ENCODE measurements around the gene FAM180A.
A peak's percentile ranks its signal among the peaks of the same experiment; 100 is the strongest.
"Not testable (repeated sequence)": the region's sequence is repeated elsewhere in the genome, so short reads cannot be mapped to it uniquely, and the experiment has no call there.

Gene FAM180A

DNA sequence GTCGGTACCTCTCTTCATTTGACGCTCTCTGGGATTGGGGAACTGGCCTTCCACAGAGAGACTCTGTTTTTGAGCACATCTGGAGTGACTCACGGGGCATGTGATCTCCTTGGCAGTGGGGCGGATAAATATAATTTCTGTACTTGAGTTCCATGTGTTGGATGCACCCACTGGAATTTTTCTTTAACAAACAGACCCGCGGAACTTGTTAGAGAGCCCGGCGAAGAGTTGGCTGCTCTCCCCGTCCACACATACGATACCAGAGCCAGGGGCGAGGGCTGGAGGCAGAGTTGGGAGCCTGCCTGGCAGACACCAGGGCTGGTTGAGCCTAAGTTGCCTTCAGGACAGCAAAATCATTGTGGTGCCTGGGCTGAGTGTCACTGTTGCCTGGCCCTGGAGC is at the start of gene FAM180A:
Gene FAM180A, minus strand, starts transcription at position 44 of the 400 bp plus-strand sequence. CDS start 233 bp downstream, outside the sequence.
- no peak for DNase-seq

- peak; percentile 99 for DNase-seq
Observed at GRCh38 chr7:135798095-135798494, 49.5 kb upstream of the FAM180A start.

DNA sequence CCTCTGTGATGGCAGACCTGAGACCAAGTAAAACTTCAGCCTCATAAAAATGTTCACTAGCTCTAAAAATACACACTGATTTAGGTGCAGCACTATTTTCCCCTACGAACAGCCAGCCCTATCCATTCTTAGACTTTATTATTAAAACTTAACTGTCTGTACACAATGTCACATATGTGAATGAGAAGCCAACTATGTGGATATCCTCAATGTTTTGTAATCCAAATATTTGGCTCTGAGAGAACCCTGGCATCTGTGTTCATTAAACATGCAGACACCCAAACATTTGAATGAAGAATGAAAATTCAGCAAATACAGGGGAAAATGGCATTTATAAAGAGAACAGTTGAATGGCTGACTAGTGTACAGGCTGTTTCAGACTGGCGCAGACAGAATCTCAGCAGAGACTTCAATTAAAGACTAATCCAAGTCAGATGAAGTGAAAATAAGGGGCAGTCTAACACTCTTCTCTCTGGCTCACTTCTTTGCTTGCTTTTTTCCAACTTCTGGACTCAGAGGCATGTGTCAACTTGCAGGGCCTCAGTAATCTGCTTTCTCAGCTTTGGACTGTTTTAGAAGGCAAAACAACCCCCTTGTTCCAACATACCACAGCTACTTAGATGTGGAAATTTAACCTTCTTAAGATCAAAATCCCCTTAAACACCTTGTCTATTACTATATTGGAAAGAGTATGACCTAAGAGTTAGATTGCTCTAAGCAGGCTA is 47.4 kb upstream of the FAM180A start:
- DNase-seq, result no peak

DNA sequence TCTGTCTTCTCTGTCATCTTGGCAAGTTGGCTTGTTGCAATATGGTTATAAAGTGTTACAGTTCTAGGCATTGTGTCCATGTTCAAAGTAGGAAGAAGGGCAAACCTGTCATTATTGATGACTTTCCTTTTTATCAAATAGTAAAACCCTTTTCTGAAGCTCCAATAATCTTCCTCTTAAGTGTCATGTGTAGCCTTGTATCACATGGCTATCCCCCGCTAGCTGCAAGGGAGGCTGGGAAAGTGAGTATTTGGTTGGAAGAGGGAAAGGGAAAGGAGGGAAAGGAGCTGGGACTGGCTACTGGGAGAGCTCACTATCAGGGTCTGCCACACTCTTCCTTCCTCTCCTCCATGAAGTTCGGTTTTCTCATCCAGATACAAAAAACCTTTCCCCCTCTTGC is 45.2 kb upstream of the FAM180A start:
- DNase-seq, result no peak

GRCh38 chr7:135792866-135793265 is 44.3 kb upstream of the FAM180A start:
- DNase-seq, result no peak

DNA sequence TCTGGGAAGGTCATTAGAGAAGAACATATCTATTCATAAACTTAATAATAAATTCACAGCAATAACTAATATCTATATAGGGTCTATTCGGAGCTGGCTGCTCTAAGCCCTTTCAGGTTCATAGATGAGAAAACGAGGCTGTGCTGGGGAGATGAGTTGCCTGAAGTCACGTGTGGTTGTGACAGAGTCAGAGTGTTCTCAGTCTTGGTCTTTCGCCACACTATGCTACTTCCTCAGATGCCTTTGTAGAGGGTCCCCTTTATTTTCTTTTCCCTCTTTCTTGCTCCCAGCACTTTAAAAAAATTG is 43.7 kb upstream of the FAM180A start:
- no peak for DNase-seq

GRCh38 chr7:135791543-135792362 is 43.1 kb upstream of the FAM180A start:
- no peak for DNase-seq

GRCh38 chr7:135790371-135790977 is 41.9 kb upstream of the FAM180A start:
- no peak for DNase-seq

DNA sequence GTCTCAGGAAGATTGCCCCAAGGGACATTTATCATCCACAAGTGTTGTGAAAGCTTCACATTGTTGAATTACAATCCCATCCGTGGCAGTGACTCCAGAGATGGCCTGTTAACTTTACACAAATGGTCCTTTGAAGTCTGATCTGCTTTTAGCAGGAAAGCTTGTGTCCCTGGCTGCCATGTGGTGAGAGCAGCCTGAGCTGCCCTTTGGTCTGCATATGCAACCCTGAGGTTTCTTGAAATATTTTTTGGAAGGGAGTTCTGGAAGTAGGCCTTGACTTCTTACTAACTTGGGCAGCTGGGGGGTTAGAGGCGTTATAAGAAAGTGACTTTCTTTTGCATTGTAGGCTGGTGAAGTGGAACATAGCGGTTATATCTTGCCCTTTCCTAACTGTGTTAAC is 41.3 kb upstream of the FAM180A start:
- DNase-seq, result no peak

GRCh38 chr7:135789431-135789830 is 40.8 kb upstream of the FAM180A start:
- no peak for DNase-seq

DNA sequence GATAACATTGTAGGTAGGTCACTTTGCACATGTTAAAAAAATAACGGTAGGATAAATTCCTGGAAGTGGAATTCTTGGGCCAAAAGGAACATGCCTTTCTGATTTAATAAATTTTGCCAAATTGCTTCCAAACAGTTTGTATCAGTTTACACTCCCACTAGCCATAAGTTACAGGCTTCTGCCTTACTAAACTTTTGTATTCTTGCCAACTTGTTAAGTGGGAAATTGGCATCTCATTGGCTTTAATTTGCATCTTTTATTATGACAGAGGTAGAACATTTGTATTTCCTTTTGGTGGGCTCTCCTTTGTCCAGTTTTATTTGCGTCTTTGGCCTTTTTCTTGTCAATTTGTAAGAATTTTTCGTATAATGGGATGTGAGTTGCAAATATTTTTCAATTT is 38.3 kb upstream of the FAM180A start:
- no peak for DNase-seq

- DNase-seq, result no peak
Observed at GRCh38 chr7:135785065-135785464, 36.5 kb upstream of the FAM180A start.

DNA sequence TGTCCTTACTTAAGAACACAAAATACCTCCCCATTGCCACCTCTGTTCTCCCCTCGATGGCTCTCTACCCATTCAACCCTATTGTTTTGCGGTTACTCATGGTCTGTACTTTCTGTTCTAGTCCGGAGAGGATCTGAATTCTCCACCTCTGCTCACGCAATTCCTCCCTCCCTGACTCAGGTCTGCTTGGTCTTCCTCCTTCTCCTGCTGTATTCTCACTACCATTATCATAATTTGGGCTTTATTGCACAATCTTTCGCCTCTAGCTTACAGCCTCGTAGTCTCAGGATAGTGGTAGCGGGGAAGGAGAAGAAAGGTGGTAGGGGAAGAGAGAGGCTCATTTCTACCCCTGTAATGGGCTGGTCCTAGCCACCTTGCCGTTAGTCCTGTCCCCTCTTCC is 35.4 kb upstream of the FAM180A start:
- no peak for DNase-seq

DNA sequence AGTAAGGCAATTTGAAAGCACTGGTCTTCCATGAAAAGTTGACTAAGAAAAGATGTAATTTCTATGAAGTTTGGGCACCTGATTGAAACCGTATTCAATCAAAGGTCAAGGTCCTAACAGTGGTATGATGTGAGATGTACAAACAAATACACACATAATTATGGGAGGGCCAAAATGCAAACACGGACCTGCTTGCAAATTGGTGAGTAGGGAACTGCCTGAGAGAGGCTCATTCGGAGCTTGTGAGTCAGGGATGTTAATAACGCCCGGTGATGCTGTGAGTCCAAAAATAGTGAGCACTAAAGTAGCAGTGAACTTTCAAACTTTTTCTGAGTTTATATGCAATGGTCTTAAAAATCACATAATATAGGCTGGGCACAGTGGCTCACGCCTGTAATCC is 34.2 kb upstream of the FAM180A start:
- DNase-seq, result no peak

DNA sequence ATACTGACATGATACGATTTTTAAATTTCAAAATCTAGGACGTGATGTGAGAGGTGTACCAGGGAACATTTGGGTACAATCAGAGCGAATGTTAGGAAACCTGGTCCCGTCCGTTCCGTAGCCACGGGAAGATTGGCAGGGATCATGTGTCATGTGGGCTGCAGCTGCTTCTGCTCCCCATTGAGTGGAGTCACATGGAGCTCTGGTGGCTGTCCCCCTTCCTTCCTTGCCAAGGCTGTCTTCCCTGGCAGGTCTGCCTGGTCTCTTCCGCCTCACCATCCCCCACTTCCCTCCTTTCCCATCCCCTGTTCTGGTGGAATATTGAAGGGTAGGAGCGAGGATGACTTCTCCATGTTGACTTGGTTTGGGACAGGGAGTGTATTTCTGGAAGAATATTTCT is 33.8 kb upstream of the FAM180A start:
- no peak for DNase-seq

GRCh38 chr7:135777626-135778398 is 29.2 kb upstream of the FAM180A start:
- DNase-seq, result no peak

DNA sequence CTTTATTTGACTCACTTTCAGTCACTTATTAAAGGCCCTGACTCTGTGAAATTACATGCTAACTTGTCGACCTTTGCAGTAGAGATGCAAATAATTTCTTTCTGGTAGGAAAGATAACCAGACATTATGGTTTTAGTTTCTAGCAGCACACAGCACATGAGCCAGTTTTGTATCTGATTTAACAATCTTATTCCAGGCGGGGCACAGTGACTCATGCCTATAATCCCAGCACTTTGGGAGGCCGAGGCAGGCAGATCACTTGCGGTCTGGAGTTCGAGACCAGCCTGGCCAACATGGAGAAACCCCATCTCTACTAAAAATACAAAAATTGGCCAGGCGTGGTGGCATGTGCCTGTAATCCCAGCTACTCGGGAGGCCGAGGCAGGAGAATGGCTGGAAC is 27.3 kb upstream of the FAM180A start:
- not testable (repeated sequence) for DNase-seq

GRCh38 chr7:135775230-135775629 is 26.6 kb upstream of the FAM180A start:
- no peak for DNase-seq

DNA sequence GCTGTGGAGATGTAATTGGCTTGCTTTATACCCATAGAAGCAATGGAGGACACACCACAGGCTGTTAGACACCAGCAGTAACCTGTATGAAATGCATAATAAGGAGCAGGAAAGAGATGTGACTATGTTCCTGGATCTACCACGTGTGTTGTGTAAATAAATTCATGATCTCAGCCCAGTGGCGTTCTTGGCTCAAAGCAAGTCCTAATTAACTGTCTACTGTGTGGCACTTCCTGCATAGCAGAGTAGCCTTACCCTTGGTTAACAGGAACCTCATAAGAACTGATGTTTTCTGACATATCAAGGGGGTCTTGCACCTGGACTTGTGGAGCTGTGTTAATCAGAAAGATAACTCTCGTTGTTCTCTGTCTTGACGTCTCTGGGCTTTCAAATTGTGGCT is 25.7 kb upstream of the FAM180A start:
- DNase-seq, result no peak

GRCh38 chr7:135773464-135773863 is 24.9 kb upstream of the FAM180A start:
- peak; percentile 50 for DNase-seq

DNA sequence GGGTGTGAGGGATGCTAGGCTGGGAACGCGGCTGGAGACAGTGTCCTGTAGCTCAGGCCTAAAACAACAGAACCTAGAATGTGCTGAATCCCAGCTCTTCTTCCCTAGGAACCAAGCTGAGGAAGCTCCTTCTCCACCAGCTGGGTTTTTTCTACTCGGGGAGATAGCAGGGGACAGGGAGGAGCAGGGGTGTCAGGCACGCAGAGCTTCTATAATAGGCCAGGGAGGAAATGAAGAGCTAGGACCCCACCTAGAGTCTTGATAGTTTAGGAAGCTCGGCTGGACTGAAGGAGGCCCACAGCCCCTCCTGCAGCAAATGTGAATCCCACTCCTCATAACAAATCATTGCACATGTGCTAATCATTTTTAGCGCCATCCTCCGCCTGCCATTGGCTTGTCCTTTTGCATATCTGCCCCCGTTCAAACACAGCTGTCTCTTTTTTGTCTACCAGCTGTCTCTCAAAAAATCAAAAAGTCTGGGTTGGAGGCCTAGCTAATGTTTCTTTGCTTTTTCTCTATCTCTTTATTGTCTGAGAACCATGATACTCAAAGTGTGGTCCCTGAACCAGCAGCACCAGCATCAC is 24.1 kb upstream of the FAM180A start:
- DNase-seq, result no peak

GRCh38 chr7:135771961-135772638 is 23.5 kb upstream of the FAM180A start:
- DNase-seq, result no peak

Data from DMS79 treated with DMSO at 0.1 percent for 48 hours (cell line).